Smooth muscle cell of the umbilical artery (primary cell): ENCODE measurements around the gene NAPA. TPM values are rescaled to one million over a fixed set of nuclear protein-coding genes. Genes with fewer than 3 reads are reported as not detected.

ENCODE experiments used
- total RNA-seq: library from RNA; depleted of rRNA; stranded (reverse); fragments of >200 nt; gene quantifications from 2 replicates; pipeline ENCODE4 v1.2.3, GENCODE V29; 2014

NAPA gene
- 45.8 and 54.6 TPM in 2 replicates for total RNA-seq

DNA sequence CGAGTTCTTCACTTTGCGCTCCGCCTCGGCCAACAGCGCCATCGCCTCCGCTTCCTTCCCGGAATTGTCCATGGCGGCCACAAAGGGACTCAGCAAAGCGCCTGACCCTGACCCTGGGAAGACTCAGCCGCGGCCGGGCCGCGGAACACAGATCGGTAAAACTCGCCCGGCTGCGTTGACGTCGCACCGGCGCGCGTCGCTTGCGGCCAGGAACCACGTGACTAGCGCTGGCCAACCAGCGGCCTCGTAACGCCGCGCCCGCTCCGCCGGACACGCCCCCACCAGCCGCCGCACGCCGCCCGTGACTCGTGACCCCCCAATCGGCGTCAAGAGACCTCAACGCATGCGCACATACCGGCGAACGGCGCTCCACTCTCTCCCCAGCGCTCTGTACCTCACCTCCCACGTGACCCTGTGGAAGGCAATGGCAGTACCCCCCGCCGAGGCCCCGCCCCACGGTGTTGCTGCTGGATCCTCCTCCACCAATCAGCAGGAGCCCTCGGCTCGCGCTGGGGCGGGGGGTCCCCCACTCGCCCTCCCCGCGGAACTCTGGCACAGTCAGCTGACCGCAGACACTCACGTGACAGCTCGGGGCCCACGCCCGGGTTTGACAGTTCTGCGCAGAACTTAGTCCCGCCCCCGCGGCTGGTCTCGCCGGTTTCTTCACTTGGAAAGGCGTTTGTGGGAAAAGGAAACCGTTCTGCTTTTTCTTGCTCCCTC lies at the start of gene NAPA:
Gene NAPA, minus strand, starts transcription at position 195 of the 720 bp plus-strand sequence. Its CDS starts 123 bp downstream, at position 72.

DNA sequence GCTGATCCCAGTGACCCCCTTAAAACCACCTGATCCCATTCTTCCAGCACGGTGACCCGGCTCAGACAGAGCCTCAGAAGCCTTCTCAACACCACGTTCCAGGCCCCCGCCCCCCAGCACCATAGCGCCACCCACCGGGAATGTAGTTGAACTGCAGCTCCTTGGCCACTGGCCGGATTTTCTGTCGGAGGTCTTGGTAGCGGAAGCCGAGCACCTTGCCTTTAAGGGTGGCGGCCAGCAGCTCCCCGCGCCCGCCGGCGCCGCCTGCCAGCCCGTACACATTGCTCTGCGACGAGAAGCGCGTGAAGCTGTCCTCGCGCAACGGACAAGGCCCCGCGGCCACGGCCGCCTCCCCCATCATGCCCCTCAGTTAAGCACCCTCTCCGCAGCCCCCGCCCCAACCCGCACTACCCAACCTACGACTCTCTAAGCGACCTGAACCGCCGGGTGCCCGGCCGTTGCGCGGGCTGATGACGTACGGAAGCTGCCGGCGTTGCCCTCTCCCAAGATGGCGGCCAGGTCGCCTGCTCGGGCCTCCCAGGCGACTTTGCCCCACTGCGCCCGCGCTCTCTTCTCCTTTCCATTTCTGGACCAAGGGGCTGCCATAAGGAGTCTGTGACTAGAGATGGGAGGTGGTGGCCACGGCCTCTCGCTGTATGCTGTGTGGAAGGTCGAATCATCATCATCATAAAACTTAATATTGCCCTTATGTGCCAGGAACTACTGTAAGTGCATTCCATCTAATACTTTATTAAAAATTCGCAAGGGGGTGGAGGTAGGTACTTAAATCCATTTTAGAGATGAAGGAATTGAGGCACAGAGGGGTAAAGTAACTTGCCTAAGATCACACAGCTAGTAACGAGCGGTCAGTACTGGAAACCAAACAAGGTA lies 30.8 kb downstream of the NAPA start, which contains the start of gene KPTN:
Gene KPTN, minus strand, starts transcription at position 420 of the 891 bp plus-strand sequence. Its CDS starts 59 bp downstream, at position 361.

DNA sequence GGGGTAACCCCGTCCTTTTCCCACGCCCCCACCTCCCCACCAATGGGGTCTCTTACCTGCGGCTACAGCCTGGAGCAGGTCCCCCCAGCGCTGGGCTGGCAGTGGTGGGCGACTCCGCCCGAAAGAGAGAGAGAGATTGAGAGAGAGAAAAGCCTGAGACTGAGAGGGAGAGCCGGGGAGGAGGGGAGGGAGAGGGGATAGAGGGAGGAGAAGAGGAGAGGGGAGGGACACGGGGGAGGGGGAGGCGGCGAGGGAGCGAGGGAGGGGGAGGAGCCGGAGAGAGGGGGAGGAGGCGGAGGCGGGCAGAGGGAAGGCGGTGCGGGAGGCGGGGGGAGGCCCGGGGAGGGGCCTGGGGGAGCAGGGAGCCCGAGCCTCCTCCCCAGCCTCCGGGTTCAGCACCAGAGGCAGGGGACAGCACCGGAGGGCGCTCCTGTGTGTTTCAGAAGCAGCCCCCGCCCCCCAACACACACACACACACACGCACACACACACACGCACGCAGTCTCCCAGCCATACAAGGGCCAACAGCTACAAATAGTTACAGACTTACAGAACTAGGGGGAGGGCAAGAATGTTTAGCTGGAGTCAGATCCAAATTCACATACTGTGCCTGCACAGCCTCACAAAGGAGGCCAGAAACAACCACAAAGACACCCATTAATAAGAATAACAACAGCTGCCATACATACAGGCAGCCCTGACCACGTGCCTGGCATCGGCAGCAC lies 43.0 kb downstream of the NAPA start, which contains the start of gene SLC8A2:
Gene SLC8A2, minus strand, starts transcription at position 161 of the 725 bp plus-strand sequence. CDS start 5,490 bp downstream, outside the sequence.

Other genes starting within 250 kb of the NAPA start
- 2.1 and 2.7 TPM in 2 replicates for gene INAFM1, start 240.2 kb downstream of the NAPA start, total RNA-seq
- under 0.01 and 0.18 TPM in 2 replicates for gene C5AR1, start 205.2 kb downstream of the NAPA start, total RNA-seq
- not detected in 2 replicates for gene C5AR2, start 182.9 kb downstream of the NAPA start, total RNA-seq
- 8.9 and 17.3 TPM in 2 replicates for gene DHX34, start 165.7 kb downstream of the NAPA start, total RNA-seq
- 46.6 and 51.7 TPM in 2 replicates for gene MEIS3, start 95.5 kb downstream of the NAPA start, total RNA-seq
- 0.14 TPM in 1 of 2 replicates, not detected in the other for gene SLC8A2, start 43.2 kb downstream of the NAPA start, total RNA-seq
- 3.2 and 5.9 TPM in 2 replicates for gene KPTN, start 30.8 kb downstream of the NAPA start, total RNA-seq
- 0.05 and 0.89 TPM in 2 replicates for gene ZNF541, start 58.1 kb upstream of the NAPA start, total RNA-seq
- 6.5 and 7.9 TPM in 2 replicates for gene BICRA, start 94.1 kb upstream of the NAPA start, total RNA-seq
- gene EHD2, start 198.4 kb upstream of the NAPA start, total RNA-seq, result 93.2 and 238 TPM in 2 replicates
- gene NOP53, start 230.5 kb upstream of the NAPA start, total RNA-seq, result 41.5 and 49.6 TPM in 2 replicates